HG03039 (cell line): ENCODE measurements around the gene ARHGAP4.

Source experiments
- ATAC-seq: cut with Tn5 transposase; IDR thresholded peaks from one replicate; pipeline ENCODE4 v1.9.1; 2021; ENCODE audit warnings: mild to moderate bottlenecking, moderate library complexity; ENCODE audit not compliant: unreplicated experiment

Gene ARHGAP4

GRCh38 chrX:153869473-153870287 is 56.4 kb downstream of the ARHGAP4 start:
- no peak for ATAC-seq

GRCh38 chrX:153868576-153869472 is 57.2 kb downstream of the ARHGAP4 start:
- no peak for ATAC-seq

GRCh38 chrX:153867671-153868070 is 58.4 kb downstream of the ARHGAP4 start:
- no peak for ATAC-seq

- ATAC-seq = no peak
Measured at GRCh38 chrX:153867139-153867538, 58.9 kb downstream of the ARHGAP4 start.

- ATAC-seq = no peak
Measured at GRCh38 chrX:153866302-153867019, 59.6 kb downstream of the ARHGAP4 start.

GRCh38 chrX:153865685-153866084 is 60.4 kb downstream of the ARHGAP4 start:
- no peak for ATAC-seq

- ATAC-seq = no peak
Measured at GRCh38 chrX:153865321-153865580, 60.8 kb downstream of the ARHGAP4 start.

GRCh38 chrX:153864561-153865320 is 61.3 kb downstream of the ARHGAP4 start:
- ATAC-seq = no peak

- no peak for ATAC-seq
Measured at GRCh38 chrX:153864101-153864500, 62.0 kb downstream of the ARHGAP4 start.

GRCh38 chrX:153863251-153863991 is 62.6 kb downstream of the ARHGAP4 start:
- no peak for ATAC-seq

GRCh38 chrX:153862369-153863250 is 63.5 kb downstream of the ARHGAP4 start:
- no peak for ATAC-seq

- no peak for ATAC-seq
Measured at GRCh38 chrX:153861733-153862310, 64.2 kb downstream of the ARHGAP4 start.

GRCh38 chrX:153861151-153861550 is 64.9 kb downstream of the ARHGAP4 start:
- ATAC-seq = no peak
